ENCODE data around the gene RHOBTB1.
A peak's percentile ranks its signal among the peaks of the same experiment; 100 is the strongest.
"Not testable (repeated sequence)": the region's sequence is repeated elsewhere in the genome, so short reads cannot be mapped to it uniquely, and the experiment has no call there.

Gene RHOBTB1, protein sequence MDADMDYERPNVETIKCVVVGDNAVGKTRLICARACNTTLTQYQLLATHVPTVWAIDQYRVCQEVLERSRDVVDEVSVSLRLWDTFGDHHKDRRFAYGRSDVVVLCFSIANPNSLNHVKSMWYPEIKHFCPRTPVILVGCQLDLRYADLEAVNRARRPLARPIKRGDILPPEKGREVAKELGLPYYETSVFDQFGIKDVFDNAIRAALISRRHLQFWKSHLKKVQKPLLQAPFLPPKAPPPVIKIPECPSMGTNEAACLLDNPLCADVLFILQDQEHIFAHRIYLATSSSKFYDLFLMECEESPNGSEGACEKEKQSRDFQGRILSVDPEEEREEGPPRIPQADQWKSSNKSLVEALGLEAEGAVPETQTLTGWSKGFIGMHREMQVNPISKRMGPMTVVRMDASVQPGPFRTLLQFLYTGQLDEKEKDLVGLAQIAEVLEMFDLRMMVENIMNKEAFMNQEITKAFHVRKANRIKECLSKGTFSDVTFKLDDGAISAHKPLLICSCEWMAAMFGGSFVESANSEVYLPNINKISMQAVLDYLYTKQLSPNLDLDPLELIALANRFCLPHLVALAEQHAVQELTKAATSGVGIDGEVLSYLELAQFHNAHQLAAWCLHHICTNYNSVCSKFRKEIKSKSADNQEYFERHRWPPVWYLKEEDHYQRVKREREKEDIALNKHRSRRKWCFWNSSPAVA

GRCh38 chr10:60944058-60944909, at the start of gene RHOBTB1:
RHOBTB1 (minus strand) TSS chr10:60944185; CDS start chr10:60911542, 32,643 bp downstream.
- DNase-seq (ENCODE audit: low read depth) = peak; percentile 89

DNA sequence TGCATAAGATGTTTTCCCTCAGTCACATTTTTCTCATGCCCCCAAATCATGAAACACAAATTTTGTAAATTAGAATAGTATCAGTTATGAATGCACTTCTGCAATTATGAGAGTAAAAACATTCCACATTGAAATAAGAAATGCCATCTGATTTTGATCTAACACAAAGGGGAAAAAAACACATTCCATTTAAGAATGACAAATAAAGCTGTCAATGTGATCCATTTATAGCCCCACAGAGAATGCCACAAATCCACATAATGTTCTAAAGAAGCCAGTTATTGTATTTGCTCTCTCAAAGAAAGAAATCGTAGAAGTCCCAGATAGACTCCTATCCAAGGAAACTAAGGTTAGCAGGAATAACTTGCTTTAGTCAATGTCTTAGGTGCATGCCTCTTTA, 48.7 kb upstream of the RHOBTB1 start:
- peak; percentile 64 for DNase-seq (ENCODE audit: low read depth)

GRCh38 chr10:60990663-60991062, 46.7 kb upstream of the RHOBTB1 start:
- DNase-seq (ENCODE audit: low read depth) = peak; percentile 4

DNA sequence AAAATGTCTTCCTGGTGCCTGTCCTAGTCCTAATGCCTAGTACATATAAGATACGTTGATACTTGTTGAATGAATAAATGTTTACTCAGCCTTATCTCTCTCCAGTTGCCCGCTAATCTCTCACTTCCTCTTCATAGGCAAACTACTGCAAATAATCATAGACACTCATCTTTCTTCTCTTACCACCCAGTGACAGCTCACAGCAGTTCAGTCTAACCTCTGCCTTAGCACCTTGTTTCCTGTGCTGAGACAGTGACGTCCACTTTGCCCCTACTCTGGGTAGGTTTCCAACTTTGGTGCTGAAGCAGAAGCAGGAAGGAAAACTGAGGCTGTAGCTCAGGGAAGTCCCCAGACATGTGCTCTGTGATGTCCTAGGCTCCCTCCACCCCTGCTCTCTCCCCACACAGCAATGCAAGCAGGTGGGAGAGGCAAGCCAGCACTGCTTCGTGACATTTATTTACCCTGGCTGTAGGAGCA, 45.5 kb upstream of the RHOBTB1 start:
- DNase-seq (ENCODE audit: low read depth) = no peak

DNA sequence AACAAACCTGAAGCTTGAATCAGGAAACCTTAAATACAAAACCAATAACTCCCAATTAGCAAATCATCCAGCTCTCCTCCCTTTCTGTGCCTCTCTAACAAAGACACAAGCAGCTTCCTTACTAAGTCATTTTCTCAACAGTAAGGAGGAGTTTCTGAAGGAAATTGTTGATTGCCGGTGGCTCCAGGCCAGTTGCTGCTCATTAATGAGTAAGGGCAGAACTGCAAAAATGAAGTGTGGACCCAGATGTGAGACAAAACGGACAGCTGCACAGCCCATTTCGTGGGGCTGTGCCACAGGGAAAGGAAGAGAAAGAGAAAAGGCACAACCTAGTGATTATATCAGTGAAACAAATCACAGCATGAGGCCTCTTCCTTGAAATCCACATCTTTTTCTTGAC, 42.8 kb upstream of the RHOBTB1 start:
- peak; percentile 35 for DNase-seq (ENCODE audit: low read depth)

DNA sequence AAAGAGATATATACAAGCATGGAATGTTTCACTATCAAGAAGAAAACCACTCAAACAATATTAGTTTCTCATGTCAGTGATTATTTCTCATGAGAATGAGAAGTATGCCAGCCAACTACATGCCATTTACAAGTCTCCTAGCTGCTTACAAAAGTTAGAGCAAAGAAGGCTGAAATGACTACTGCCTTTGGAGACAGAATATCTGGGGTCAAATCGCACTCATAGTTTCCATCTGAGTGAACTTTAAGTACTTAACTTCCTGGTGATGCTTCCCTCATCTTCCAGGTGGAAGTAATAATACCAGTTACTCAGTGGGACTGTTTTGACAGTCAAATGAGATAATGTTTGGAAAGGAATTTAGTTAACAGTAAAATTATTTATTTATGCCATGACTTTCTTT, 42.0 kb upstream of the RHOBTB1 start:
- peak; percentile 52 for DNase-seq (ENCODE audit: low read depth)

- peak; percentile 65 for DNase-seq (ENCODE audit: low read depth)
Measured at GRCh38 chr10:60980997-60981396, 37.0 kb upstream of the RHOBTB1 start.

DNA sequence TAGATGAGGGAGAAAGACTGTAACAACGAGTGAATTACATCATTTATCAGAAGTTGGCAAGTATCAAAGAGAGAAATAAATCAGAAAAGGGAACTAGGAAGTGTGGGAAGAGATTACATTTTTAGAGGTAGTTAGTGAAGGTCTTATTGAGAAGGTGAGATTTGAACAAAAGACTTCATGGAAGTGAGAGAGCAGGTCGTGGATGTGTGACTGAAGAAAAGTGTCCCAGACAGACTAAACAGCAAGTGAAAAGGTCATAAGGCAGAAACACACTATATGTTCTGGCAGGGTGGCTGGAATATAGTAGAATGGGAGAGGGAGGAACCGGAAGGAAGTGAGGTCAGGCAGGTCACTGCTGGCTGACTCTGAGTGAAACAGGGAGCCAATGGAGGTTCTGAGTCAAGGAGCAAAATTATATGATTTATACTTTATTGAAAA, 35.7 kb upstream of the RHOBTB1 start:
- DNase-seq (ENCODE audit: low read depth) = no peak

GRCh38 chr10:60978287-60979115, 34.5 kb upstream of the RHOBTB1 start:
- DNase-seq (ENCODE audit: low read depth) = peak; percentile 65

DNA sequence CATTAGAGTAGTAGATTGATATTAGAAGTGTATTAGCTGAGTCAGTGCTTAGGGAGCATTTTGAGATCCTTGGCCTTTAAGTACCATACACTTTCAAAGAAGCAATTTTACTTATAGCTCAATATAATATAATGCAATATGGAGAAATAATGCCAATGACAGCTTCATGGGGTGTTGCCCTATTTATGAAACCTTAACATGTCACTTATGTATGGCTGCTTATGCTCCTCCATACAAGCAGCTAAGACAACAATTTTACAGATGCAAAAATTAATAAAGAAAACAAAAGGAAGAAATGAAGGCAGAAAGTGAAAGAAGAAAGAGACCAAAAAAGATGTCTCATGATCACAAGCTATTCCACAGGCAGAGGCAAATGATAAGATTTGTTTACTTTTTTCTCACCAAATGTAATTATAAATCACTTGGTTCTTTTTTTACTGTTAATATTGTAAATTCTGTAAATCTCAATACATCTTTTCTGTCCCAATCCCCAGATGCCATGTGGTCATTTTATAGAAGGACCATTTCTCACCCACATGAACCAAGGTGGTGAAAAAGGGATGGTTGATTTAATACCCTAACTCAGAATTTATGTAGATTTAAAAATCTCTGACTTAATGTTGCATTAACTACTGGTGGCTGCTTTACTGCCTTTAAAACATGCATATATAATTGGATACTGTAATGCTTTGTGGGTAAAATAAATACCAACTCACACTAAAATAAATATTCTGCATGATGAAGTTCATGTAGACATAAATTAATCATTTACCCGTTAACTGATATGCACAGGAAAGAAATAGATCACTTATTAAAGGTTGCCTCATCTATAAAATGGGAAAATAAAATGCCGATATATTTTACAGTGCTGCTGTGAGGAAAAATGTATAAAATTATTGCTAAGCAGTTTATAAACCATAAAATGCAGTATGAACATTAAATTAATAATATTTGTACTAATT, 33.5 kb upstream of the RHOBTB1 start:
- DNase-seq (ENCODE audit: low read depth) = no peak

GRCh38 chr10:60976687-60977086, 32.7 kb upstream of the RHOBTB1 start:
- no peak for DNase-seq (ENCODE audit: low read depth)

DNA sequence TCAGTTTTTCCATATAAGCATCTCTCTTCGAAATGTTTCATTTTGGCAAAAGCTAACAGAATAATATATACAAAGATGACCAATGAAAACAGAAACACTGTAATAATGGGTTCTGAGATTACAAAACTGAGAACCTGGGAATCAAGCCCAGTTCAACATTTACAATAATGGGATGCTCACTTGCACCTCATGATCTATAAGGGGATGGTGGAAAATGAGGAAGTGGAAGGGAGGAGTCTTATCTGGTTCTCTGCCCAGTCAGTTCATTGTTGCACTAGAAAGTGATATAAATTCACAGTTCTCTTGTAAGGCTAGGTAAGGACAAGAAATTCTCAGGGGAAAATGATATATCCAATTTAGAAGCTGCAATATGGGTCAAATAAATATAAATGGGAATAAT, 31.7 kb upstream of the RHOBTB1 start:
- no peak for DNase-seq (ENCODE audit: low read depth)

DNA sequence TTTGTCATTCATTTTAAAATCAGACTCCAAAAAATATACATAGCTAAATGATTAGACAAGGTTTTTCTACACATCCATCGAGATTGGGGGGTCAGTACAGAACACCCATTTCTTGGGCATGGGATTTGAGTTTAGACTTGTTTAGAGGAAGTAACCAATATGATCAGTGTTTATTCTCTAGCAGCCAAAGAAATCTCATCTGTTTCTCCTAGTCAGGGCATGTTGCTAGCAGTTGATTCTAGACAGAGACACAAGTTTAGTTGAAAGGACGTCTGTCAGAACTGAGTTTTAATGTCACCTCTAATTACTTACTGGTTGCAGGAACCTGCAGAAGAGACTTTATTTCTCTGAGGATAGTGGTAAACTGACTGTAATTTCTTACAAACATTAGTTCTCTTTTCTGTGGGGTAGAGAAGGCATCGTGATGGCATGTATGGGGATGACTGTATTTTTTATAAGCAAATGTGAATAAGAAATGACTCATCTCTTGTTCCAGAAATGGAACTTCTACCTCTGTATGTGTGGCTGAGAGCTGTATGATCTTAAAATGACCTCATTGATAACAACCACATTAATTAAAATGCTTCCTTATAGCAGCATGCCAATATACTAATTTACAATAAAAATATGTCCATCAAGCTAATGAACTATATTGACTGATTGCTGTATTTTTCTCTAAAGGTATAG, 30.6 kb upstream of the RHOBTB1 start:
- DNase-seq (ENCODE audit: low read depth) = peak; percentile 61

GRCh38 chr10:60973086-60973485, 29.1 kb upstream of the RHOBTB1 start:
- DNase-seq (ENCODE audit: low read depth) = no peak

DNA sequence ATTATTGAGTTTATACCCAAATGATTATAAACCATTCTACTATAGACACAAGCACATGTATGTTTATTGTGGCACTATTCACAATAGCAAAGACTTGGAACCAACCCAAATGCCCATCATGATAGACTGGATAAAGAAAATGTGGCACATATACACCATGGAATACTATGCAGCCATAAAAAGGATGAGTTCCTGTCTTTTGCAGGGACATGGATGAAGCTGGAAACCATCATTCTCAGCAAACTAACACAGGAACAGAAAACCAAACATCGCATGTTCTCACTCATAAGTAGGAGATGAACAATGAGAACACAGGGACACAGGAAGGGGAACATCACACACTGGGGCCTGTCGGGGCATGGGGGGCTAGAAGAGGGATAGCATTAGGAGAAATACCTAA, 28.2 kb upstream of the RHOBTB1 start:
- not testable (repeated sequence) for DNase-seq (ENCODE audit: low read depth)

DNA sequence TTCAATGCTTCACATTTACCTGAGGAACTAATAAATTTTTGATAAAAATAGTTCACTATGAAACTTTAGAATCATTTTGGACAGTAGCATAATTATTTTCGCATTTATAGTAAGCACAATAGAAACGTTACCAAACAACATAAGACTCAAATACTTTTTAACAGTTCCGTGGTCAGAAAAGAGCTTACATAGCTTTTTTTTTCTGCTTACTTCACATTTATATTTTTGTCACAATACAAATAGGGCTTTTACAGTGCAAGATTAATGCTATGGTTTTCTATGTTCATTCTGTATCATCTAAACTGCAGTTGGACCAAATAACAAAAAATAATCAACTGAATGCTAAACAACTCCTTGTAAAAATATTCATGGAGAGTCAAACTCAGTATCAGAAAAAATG, 26.5 kb upstream of the RHOBTB1 start:
- no peak for DNase-seq (ENCODE audit: low read depth)

GRCh38 chr10:60968504-60968903, 24.5 kb upstream of the RHOBTB1 start:
- DNase-seq (ENCODE audit: low read depth) = no peak

DNA sequence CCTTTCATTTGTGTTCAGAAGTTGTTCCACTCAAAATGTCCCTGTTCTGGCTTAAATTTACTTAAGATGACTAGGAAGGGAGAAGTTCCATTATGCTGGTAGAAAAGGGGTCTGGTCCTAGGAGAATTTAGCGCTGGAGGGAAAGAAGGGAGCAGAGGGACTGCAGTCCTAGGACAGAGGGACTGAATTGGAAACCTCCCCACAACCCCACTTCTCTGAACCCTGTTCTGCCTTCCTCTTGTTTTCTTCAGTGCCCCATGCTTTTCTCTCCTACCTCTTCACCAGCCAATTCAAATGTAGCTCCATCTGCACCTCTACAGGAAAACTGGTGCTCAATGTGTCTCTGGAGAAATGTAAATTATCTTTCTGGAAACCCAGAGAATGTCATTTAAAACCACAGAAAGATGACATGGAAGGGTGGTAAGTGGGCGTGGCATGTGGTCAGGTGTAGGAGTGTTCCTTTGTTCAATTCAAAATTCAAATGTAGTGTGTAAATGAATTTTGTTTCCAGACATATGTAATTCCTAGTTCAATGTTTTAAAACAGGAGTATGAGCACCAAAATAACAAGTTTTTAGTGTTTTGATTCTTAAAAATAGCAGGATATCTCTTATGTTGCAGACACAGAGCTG, 24.0 kb upstream of the RHOBTB1 start:
- DNase-seq (ENCODE audit: low read depth) = no peak

DNA sequence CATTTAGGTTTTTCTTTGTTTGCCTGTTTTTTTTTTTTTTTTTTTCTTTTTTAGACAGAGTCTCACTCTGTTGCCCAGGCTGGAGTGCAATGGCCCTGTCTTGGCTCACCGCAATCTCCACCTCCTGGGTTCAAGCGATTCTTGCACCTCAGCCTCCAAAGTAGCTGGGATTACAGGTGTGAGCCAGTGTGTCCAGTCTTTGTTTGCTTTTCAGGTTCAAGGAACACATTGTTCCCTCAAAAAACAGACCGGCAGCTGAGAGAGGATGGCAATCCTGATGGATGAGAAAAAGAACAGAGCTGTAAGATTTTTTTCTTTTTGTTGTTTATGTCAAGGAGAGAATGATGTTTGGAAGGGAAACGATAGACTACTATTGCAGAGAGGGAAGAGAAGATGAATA, 23.3 kb upstream of the RHOBTB1 start:
- DNase-seq (ENCODE audit: low read depth) = no peak
